PC-3 (cell line): ENCODE data around the gene PLA2G4C. TPM values are rescaled to one million over a fixed set of nuclear protein-coding genes. Genes with fewer than 3 reads are reported as not detected.

Experiments used
- ATAC-seq: fragments of 200-7000 bp; cut with Tn5 transposase; 2 replicates; pipeline ENCODE4 v1.9.1; 2020; ENCODE audit warnings: mild to moderate bottlenecking, moderate library complexity
- BruUV-seq: library from RNA; stranded (reverse); fragments of 400-500 nt; replicated peaks from 2 replicates; lab custom pipeline; 2021; lab: Mats Ljungman, UMichigan
- CTCF ChIA-PET: fragments of 300-600 bp; sonication (Branson Sonifier 250); formaldehyde crosslinking; loops from one replicate; lab custom pipeline; 2022; ENCODE audit warnings: antibody characterized with exemption; lab: Charles Lee
- POLR2A ChIA-PET: fragments of 300-600 bp; sonication (Branson Sonifier 250); formaldehyde crosslinking; loops from one replicate; lab custom pipeline; 2022; ENCODE audit warnings: antibody characterized with exemption; ENCODE audit not compliant: unreplicated experiment; lab: Charles Lee
- DNase-seq: peaks from one replicate; pipeline ENCODE4 v3.0.0-alpha.2; 2015
- H2AFZ ChIP-seq: fragments of 300-600 bp; sonication (generic); 2 replicates; pipeline ENCODE4 v1.6.0; 2016; ENCODE audit warnings: antibody characterized with exemption, low read length
- H3F3A ChIP-seq: fragments of 300-600 bp; sonication (generic); one replicate; pipeline ENCODE4 v1.6.0; 2017; ENCODE audit warnings: antibody characterized with exemption, low read length, control low read depth, mild to moderate bottlenecking; ENCODE audit not compliant: unreplicated experiment
- H3K27ac ChIP-seq: fragments of 300-600 bp; sonication (generic); 2 replicates; pipeline ENCODE4 v1.5.1; 2016; ENCODE audit warnings: mild to moderate bottlenecking, low read length
- H3K27me3 ChIP-seq: fragments of 300-600 bp; sonication (generic); 2 replicates; pipeline ENCODE4 v1.6.1; 2016; ENCODE audit warnings: low read length, mixed read lengths
- H3K36me3 ChIP-seq: fragments of 300-600 bp; sonication (generic); 2 replicates; pipeline ENCODE4 v1.6.1; 2016; ENCODE audit warnings: low read depth, mixed run types, low read length, mixed read lengths
- H3K4me1 ChIP-seq: fragments of 300-600 bp; sonication (generic); 2 replicates; pipeline ENCODE4 v1.5.1; 2016; ENCODE audit warnings: low read length; ENCODE audit not compliant: insufficient read depth
- H3K4me2 ChIP-seq: fragments of 300-600 bp; sonication (generic); 2 replicates; pipeline ENCODE4 v1.6.0; 2016; ENCODE audit warnings: low read length
- H3K4me3 ChIP-seq: fragments of 300-600 bp; sonication (generic); 2 replicates; pipeline ENCODE4 v1.5.1; 2016; ENCODE audit warnings: mild to moderate bottlenecking, low read length, mixed read lengths
- H3K79me2 ChIP-seq: fragments of 300-600 bp; sonication (generic); 2 replicates; pipeline ENCODE4 v1.6.1; 2017; ENCODE audit warnings: low read length, mixed read lengths
- H3K9ac ChIP-seq: fragments of 300-600 bp; sonication (generic); 2 replicates; pipeline ENCODE4 v1.6.0; 2016; ENCODE audit warnings: mild to moderate bottlenecking, low read length
- H3K9me2 ChIP-seq: fragments of 300-600 bp; sonication (generic); replicated peaks from 2 replicates; pipeline ENCODE4 v1.6.1; 2016; ENCODE audit warnings: mixed run types, low read length, mixed read lengths
- H3K9me3 ChIP-seq: fragments of 300-600 bp; sonication (generic); 2 replicates; pipeline ENCODE4 v1.6.1; 2016; ENCODE audit warnings: low read length, mixed read lengths
- H4K20me1 ChIP-seq: fragments of 300-600 bp; sonication (generic); 2 replicates; pipeline ENCODE4 v1.6.1; 2016; ENCODE audit warnings: low read length, mixed read lengths
- EZH2 ChIP-seq: fragments of 300-600 bp; sonication (generic); IDR thresholded peaks from one replicate; pipeline ENCODE4 v1.6.1; 2017; ENCODE audit warnings: antibody characterized with exemption, mild to moderate bottlenecking, low read length; ENCODE audit not compliant: unreplicated experiment
- EZH2phosphoT487 ChIP-seq: fragments of 300-600 bp; sonication (generic); IDR thresholded peaks from 2 replicates; pipeline ENCODE4 v1.6.1; 2018; ENCODE audit warnings: mild to moderate bottlenecking, antibody characterized with exemption, low read length, borderline replicate concordance
- intact Hi-C: fragments of 100-400 bp; cut with micrococcal nuclease; formaldehyde crosslinking; loops from 2 replicates; pipeline ENCODE4 v1.9.0; 2023
- total RNA-seq: library from RNA; depleted of rRNA; stranded (reverse); fragments of >200 nt; gene quantifications from 2 replicates; pipeline ENCODE4 v1.2.3, GENCODE V29; 2014
- TF ChIP-seq, protein P1 (sequence below): fragments of 300-600 bp; sonication (generic); conservative IDR thresholded peaks from 2 replicates; pipeline ENCODE4 v1.5.1; 2017; ENCODE audit warnings: antibody characterized with exemption, low read depth, mild to moderate bottlenecking, low read length

Gene PLA2G4C
- total RNA-seq, 1 experiment from 2014 or later = 2.6 TPM

DNA sequence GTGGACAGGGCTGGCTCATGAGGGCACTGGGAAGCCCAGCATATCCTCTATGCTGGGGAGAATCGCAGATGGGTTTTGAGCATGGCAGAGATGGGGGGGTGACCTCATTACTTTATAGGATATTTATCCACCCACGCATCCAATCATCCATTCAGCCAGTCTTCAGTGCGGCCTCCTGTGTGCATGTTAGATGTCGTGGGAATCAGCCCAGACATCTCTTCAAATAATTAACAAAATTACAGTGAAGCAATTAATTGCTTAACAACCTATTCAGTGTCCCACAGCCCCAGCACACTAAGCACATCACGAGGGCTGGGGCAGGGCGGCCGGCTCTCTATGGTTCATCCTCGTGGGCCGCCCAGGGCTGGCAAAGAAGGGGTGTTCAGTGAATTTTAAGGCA is 38.0 kb upstream of the PLA2G4C start:
- Histone ChIP-seq H3K79me2 (no peaks in the 10 kb centered on the region), H3K27ac (no peak overlapping the region), H3K4me2 (no peak overlapping the region), H4K20me1 (no peaks in the 10 kb centered on the region), H3F3A (no peaks in the 10 kb centered on the region), H2AFZ (no peak overlapping the region), H3K4me3 (no peak overlapping the region), H3K9me2 (no peaks in the 10 kb centered on the region), H3K36me3 (peaks cover 6% of the 10 kb centered on the region; the same call in 1 of the 2 replicates), H3K9me3 (no peaks in the 10 kb centered on the region), H3K4me1 (no peaks in the 10 kb centered on the region), H3K9ac (no peak overlapping the region), H3K27me3 (no peaks in the 10 kb centered on the region)
- intact Hi-C loops = no loop called here
- POLR2A ChIA-PET = no interaction called here
- TF ChIP-seq EZH2 (no peak), EZH2phosphoT487 (no peak)
- TF ChIP-seq, protein P1, sequence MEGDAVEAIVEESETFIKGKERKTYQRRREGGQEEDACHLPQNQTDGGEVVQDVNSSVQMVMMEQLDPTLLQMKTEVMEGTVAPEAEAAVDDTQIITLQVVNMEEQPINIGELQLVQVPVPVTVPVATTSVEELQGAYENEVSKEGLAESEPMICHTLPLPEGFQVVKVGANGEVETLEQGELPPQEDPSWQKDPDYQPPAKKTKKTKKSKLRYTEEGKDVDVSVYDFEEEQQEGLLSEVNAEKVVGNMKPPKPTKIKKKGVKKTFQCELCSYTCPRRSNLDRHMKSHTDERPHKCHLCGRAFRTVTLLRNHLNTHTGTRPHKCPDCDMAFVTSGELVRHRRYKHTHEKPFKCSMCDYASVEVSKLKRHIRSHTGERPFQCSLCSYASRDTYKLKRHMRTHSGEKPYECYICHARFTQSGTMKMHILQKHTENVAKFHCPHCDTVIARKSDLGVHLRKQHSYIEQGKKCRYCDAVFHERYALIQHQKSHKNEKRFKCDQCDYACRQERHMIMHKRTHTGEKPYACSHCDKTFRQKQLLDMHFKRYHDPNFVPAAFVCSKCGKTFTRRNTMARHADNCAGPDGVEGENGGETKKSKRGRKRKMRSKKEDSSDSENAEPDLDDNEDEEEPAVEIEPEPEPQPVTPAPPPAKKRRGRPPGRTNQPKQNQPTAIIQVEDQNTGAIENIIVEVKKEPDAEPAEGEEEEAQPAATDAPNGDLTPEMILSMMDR = no peak
- DNase-seq (no peak), ATAC-seq (no peak)
- no TSS peak for BruUV-seq
- CTCF ChIA-PET = no interaction called here

DNA sequence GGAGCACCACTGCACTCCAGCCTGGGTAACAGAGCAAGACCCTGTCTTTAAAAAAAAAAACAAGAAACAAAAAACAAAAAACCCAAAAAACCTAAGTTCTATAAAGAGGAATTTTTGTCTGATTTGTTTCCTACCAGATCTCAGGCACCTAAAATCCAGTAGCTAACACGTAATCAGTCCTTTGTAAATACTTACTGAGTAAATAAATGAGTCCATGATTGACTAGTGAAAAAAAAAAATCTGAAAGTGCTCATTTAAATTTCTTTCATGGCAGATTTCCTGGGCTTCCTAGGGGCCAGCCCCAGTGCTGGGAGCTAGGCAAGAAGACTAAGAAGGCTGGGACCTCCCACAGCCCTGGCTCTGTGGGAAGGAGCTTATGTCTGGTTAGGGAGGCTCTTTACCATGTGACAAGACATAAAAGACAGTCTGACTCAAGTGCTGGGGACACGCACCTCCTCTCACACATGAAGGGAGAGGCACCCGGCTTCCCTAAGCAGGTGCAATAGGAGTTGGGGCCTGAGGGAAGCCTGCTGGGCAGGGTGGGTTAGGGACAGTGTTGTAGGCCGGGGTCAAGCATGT is 37.1 kb upstream of the PLA2G4C start:
- intact Hi-C loops = no loop called here
- Histone ChIP-seq H3K27ac (no peak overlapping the region), H3K79me2 (no peaks in the 10 kb centered on the region), H2AFZ (no peak overlapping the region), H3K36me3 (peaks cover 6% of the 10 kb centered on the region; the same call in 1 of the 2 replicates), H3K9me3 (no peaks in the 10 kb centered on the region), H3K27me3 (no peaks in the 10 kb centered on the region), H3K9ac (no peak overlapping the region), H4K20me1 (no peaks in the 10 kb centered on the region), H3K4me1 (no peaks in the 10 kb centered on the region), H3K4me3 (no peak overlapping the region), H3K4me2 (no peak overlapping the region), H3F3A (no peaks in the 10 kb centered on the region), H3K9me2 (no peaks in the 10 kb centered on the region)
- TF ChIP-seq EZH2 (no peak), EZH2phosphoT487 (no peak)
- TF ChIP-seq, protein P1 = no peak
- CTCF ChIA-PET = no interaction called here
- POLR2A ChIA-PET = no interaction called here
- no TSS peak for BruUV-seq
- no peak for DNase-seq
- no peak for ATAC-seq

DNA sequence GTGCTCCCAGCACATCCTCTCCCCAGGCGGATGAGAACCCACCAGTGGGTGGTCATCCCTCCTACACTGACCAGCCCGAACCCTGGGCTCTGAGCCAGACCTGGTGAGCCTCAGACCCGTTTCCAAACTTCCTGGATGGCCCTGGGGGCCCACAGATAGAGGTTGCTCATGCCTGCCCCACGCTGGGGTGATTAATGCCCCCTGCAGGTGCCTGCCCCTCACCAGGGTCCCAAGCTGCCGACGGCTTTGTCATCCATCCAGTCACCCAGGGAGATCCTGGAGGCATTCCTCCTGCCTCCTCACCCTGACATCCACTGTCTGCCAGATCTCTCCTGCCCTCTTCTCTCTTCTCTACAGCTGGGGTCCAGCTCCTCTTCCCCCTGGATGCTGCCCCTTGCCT is 28.4 kb upstream of the PLA2G4C start:
- H3K4me3 ChIP-seq = no peak overlapping the region
- no peaks in the 10 kb centered on the region for H3K9me2 ChIP-seq
- BruUV-seq = no TSS peak
- H3K27me3 ChIP-seq = no peaks in the 10 kb centered on the region
- no peaks in the 10 kb centered on the region for H3K79me2 ChIP-seq
- ChIA-PET POLR2A (no interaction called here), CTCF (no interaction called here)
- H3K27ac ChIP-seq = no peak overlapping the region
- no peaks in the 10 kb centered on the region for H3K9me3 ChIP-seq
- no peak overlapping the region for H3K4me2 ChIP-seq
- TF ChIP-seq EZH2phosphoT487 (no peak), EZH2 (no peak)
- TF ChIP-seq, protein P1 = no peak
- no peak for DNase-seq
- no peaks in the 10 kb centered on the region for H3K4me1 ChIP-seq
- H4K20me1 ChIP-seq = no peaks in the 10 kb centered on the region
- H3K9ac ChIP-seq = no peak overlapping the region
- H2AFZ ChIP-seq = no peak overlapping the region
- intact Hi-C loops = no loop called here
- H3K36me3 ChIP-seq = no peaks in the 10 kb centered on the region
- no peak for ATAC-seq
- no peaks in the 10 kb centered on the region for H3F3A ChIP-seq
